ENCODE results near the gene TEX2.
"Not testable (repeated sequence)": the region's sequence is repeated elsewhere in the genome, so short reads cannot be mapped to it uniquely, and the experiment has no call there.

The TEX2 gene

DNA sequence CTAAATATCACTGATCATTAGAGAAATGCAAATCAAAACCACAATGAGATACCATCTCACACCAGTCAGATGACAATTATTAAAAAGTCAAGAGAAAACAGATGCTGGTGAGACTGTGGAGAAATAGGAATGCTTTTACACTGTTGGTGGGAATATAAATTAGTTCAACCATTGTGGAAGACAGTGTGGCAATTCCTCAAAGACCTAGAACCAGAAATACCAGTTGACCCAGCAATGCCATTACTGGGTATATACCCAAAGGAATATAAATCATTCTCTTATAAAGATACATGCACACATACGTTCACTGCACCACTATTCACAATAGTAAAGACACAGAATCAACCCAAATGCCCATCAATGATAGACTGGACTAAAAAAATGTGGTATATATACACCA lies 42.5 kb downstream of the TEX2 start:
- not testable (repeated sequence) for H3K4me3 Mint-ChIP-seq; ATAC-seq (ENCODE audit: low read depth); DNase-seq (ENCODE audit: low spot score in 2 of 2); H3K27ac Mint-ChIP-seq; H3K9me3 Mint-ChIP-seq; H3K36me3 Mint-ChIP-seq; H3K27me3 Mint-ChIP-seq
- peaks cover 20% of the 10 kb centered on the region for H3K4me1 Mint-ChIP-seq

DNA sequence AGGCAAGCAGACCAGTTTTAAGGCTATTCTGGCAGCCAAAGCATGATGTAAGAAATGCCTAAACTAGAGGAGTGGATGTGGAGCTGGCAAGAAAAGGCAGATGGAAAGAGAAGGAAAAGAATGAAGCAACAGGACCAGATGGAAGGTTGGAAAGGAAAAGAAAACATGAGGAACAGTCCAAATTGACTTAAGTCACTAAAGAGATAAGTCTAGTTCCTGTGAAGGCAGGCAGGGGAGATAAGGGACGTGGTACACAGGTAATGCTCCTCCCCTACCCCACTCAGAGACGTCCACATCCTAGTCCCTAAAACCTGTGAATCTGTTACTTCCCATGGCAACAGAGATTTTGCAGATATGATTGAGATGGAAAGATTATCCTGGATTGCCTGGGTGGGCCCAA lies 43.5 kb downstream of the TEX2 start:
- no peak overlapping the region for H3K27ac Mint-ChIP-seq
- peaks cover 1% of the 10 kb centered on the region for H3K9me3 Mint-ChIP-seq
- H3K27me3 Mint-ChIP-seq = no peaks in the 10 kb centered on the region
- H3K36me3 Mint-ChIP-seq = peaks cover 2% of the 10 kb centered on the region
- peaks cover 20% of the 10 kb centered on the region for H3K4me1 Mint-ChIP-seq
- ATAC-seq (ENCODE audit: low read depth) (no peak), DNase-seq (ENCODE audit: low spot score in 2 of 2) (no peak)
- no peak overlapping the region for H3K4me3 Mint-ChIP-seq

DNA sequence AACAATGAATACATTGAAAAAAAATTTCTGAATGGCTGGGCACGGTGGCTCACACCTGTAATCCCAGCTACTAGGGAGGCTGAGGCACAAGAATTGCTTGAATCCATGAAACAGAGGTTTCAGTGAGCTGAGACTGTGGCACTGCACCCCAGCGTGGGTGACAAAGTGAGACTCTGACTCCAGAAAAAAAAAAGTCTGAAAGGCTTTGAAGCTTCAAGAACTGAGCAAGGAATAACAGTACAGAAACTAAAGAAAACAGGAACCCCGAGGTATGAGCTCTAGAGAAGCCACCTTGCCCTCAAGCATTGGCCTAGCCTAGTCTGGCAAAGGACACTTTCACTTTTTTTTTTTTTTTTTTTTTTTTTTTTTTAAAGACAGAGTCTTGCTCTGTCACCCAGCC lies 45.0 kb downstream of the TEX2 start:
- DNase-seq (ENCODE audit: low spot score in 2 of 2) (peak; percentile 26 to 54), ATAC-seq (ENCODE audit: low read depth) (peak; percentile 98)
- peak overlapping the region; percentile 18 for H3K4me3 Mint-ChIP-seq
- peaks cover 1% of the 10 kb centered on the region for H3K9me3 Mint-ChIP-seq
- H3K27ac Mint-ChIP-seq = peak overlapping the region; percentile 62
- peaks cover 7% of the 10 kb centered on the region for H3K36me3 Mint-ChIP-seq
- no peaks in the 10 kb centered on the region for H3K27me3 Mint-ChIP-seq
- H3K4me1 Mint-ChIP-seq = peaks cover 20% of the 10 kb centered on the region

DNA sequence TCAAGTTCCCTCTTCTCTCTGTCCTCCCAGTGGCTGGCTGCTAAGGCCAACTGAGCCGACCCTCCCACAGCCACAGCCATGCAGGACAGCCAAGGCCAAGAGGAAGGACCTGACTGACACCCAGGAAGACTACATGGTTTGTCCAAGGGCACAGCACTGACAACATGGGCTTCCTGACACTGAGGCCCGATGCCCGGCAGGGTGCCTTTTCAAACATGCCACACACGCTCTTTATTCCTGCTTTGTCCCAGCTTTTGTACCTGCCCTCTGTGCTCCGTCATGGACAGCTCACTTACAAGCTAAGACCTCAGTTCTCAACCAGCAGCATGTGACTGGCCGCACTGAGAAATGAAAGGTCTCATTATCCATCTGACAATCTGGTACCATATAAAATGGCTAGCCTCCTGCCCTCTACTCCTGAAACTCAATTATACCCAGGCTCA lies 45.8 kb downstream of the TEX2 start:
- peaks cover 14% of the 10 kb centered on the region for H3K36me3 Mint-ChIP-seq
- peaks cover 20% of the 10 kb centered on the region for H3K4me1 Mint-ChIP-seq
- H3K27ac Mint-ChIP-seq = peak overlapping the region; percentile 62
- no peaks in the 10 kb centered on the region for H3K27me3 Mint-ChIP-seq
- DNase-seq (ENCODE audit: low spot score in 2 of 2) (no peak), ATAC-seq (ENCODE audit: low read depth) (no peak)
- peak overlapping the region; percentile 8 for H3K4me3 Mint-ChIP-seq
- H3K9me3 Mint-ChIP-seq = peaks cover 1% of the 10 kb centered on the region

DNA sequence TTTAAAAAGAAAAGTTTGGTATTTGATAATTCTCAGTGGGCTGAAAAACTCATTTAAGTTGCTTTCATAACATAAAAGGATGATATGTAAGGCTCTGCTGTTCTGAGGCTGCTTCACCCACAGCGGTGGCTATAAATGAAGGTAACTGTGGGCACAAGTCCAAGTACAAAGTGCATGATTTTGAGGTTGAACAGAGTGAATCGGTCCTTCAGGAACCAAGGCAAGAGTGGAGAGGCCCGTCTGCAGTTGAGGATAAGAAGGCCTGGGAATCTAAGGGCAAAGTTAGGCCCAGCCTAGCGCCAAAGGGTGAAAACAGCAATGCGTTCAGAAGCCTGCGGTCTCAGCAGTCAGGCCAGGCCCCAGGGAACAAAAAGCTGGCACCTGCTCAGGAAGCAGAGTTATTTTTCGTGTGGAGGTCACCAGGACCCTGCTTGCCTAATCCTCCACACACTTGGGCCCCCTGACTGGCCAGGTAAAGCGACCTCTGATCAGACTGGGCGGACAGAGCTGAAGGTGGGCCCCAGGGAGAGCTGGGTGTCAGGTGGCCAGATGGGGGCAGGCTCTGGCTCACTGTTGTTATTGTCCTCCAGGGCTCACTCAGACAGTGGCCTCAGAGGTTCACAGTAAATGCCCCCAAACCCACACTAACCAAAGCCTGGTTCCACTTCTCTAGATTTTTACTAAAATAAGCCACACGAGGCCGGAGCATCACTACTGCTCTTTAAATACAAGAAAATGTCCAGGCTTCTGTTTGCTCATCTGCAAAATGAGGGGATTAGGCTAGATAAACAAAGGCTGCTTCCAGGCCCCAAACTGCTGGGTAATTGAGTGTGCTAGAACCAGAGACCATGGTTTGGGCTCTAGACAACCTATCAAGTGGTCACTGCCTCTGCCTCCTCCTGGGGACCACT lies 46.5 kb downstream of the TEX2 start:
- Mint-ChIP-seq H3K9me3 (no peaks in the 10 kb centered on the region), H3K36me3 (peaks cover 16% of the 10 kb centered on the region), H3K27ac (peak overlapping the region; percentile 84), H3K4me3 (peak overlapping the region; percentile 49), H3K4me1 (peaks cover 20% of the 10 kb centered on the region), H3K27me3 (no peaks in the 10 kb centered on the region)
- DNase-seq (ENCODE audit: low spot score in 2 of 2) = no peak
- peak; percentile 41 for ATAC-seq (ENCODE audit: low read depth)

DNA sequence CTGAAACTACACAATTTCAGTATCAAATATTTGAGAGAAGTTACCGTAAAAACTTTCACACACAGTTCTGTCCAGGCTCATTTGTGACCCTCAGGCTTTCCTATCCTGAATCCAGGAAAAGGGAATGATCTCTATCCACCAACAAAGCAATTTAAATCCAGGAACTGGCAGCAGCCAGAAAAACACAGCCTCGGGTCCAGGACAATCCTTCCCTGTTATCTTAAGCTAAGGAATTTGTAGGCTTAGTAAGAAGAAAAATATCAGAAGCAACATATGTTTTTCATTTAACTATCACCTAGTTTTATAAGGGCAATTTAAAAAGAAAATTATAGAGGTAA lies 47.1 kb downstream of the TEX2 start:
- no peaks in the 10 kb centered on the region for H3K9me3 Mint-ChIP-seq
- no peaks in the 10 kb centered on the region for H3K27me3 Mint-ChIP-seq
- H3K36me3 Mint-ChIP-seq = peaks cover 16% of the 10 kb centered on the region
- H3K4me3 Mint-ChIP-seq = no peak overlapping the region
- ATAC-seq (ENCODE audit: low read depth) (no peak), DNase-seq (ENCODE audit: low spot score in 2 of 2) (no peak)
- H3K4me1 Mint-ChIP-seq = peaks cover 20% of the 10 kb centered on the region
- peak overlapping the region; percentile 84 for H3K27ac Mint-ChIP-seq

DNA sequence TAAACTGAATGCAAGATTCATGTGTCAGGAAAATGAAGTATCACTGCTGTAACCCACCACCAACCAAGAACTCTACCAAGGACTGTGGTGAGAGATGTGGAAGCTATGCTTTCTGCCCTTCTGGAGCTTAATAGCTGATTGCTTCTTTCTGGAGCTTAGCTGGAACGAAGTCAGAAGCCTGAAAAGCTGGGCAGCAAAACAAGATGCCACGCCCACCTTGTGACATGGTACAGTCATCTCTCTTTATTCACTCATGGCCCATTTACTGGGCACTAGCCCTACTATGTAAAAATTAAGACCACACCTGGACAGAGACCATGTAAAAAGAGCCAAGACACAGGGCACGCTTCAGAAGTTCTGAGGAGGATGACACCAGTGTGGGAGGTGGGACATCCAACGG lies 48.1 kb downstream of the TEX2 start:
- H3K4me3 Mint-ChIP-seq = no peak overlapping the region
- H3K36me3 Mint-ChIP-seq = peaks cover 16% of the 10 kb centered on the region
- H3K27ac Mint-ChIP-seq = no peak overlapping the region
- DNase-seq (ENCODE audit: low spot score in 2 of 2) (no peak), ATAC-seq (ENCODE audit: low read depth) (no peak)
- no peaks in the 10 kb centered on the region for H3K27me3 Mint-ChIP-seq
- H3K4me1 Mint-ChIP-seq = peaks cover 20% of the 10 kb centered on the region
- no peaks in the 10 kb centered on the region for H3K9me3 Mint-ChIP-seq

DNA sequence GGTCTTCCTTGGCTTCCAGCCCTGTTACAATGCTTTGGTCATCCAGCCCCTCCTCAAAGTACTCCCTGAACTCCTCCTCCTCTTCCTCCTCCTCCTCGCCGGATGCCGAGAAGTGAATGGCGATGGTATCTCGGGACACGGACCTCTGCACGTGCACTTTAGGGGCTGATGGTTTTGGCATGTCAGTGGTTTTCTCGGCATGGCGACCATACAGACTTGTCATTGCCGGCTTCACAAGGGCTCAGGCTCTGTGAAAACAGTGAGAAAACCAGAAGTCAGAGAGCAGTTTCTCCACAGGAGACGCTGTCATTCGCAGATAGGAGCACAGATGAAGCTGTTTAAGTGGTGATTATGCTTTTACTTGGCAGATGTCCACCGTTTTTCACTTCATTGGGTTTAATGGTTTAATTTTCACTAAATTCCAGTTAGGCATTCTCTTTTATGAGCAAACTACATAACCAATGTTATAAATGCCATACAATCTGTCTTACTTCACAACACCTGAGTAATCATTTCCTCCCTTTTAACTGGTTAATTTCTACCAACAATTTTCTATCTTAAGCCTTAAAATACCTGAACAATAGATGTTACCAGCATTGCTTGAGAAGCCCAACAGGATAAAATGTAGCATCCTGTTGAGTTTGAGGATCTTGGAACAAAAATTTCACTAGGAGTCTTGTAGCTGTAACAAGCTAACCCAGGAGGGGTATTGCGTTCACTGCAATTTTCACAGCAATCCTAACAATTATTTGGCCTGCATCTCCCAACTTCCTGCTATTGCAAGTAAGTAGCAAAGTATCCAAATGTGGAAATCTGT lies 48.9 kb downstream of the TEX2 start:
- H3K36me3 Mint-ChIP-seq = peaks cover 15% of the 10 kb centered on the region
- ATAC-seq (ENCODE audit: low read depth) (no peak), DNase-seq (ENCODE audit: low spot score in 2 of 2) (no peak)
- H3K9me3 Mint-ChIP-seq = no peaks in the 10 kb centered on the region
- H3K4me3 Mint-ChIP-seq = no peak overlapping the region
- H3K27ac Mint-ChIP-seq = no peak overlapping the region
- peaks cover 17% of the 10 kb centered on the region for H3K4me1 Mint-ChIP-seq
- H3K27me3 Mint-ChIP-seq = no peaks in the 10 kb centered on the region

DNA sequence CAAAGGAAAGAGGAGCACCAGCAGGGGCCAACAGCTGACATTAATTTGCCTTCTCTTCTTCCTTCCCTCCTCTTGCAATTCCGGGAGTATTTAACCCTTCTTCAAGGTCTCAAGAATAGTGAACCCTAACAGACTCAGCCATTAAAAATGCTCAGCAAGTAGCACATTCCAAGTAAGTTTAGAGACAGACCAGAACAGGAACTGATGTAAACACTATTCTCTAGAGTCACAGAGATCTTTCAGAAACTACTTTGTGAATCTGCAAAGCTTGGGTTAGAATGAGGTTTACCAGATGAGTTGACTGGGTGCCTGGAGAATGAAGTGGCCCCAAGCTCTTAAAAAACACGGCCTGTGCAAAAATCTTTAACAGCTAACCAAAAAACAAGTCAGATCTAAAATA lies 50.9 kb downstream of the TEX2 start:
- H3K27ac Mint-ChIP-seq = no peak overlapping the region
- peaks cover 15% of the 10 kb centered on the region for H3K36me3 Mint-ChIP-seq
- ATAC-seq (ENCODE audit: low read depth) = no peak
- H3K9me3 Mint-ChIP-seq = no peaks in the 10 kb centered on the region
- H3K4me3 Mint-ChIP-seq = no peak overlapping the region
- H3K27me3 Mint-ChIP-seq = no peaks in the 10 kb centered on the region
- DNase-seq (ENCODE audit: low spot score in 2 of 2) = no peak
- H3K4me1 Mint-ChIP-seq = peaks cover 10% of the 10 kb centered on the region

DNA sequence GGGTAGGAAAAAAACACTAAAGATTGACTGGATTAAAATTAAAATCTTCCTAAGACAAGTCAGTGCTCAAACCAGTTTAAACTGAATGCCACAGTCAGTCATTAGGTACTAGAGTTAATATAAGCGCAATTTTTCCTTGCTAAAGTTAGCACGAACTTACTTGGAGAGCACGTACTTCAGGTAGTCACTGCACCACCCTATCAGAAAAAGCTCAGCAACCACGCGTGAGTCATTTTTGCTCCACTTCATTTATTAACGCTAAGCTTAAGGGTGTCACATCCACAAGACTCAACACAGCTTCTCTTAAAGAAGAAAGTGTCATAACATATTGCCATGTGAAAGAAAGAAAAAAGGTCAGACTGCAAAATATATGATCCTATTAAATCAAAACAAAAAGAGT lies 53.1 kb downstream of the TEX2 start:
- H3K4me3 Mint-ChIP-seq = no peak overlapping the region
- ATAC-seq (ENCODE audit: low read depth) = no peak
- peaks cover 15% of the 10 kb centered on the region for H3K36me3 Mint-ChIP-seq
- DNase-seq (ENCODE audit: low spot score in 2 of 2) = no peak
- H3K9me3 Mint-ChIP-seq = no peaks in the 10 kb centered on the region
- H3K27ac Mint-ChIP-seq = no peak overlapping the region
- no peaks in the 10 kb centered on the region for H3K27me3 Mint-ChIP-seq
- H3K4me1 Mint-ChIP-seq = no peaks in the 10 kb centered on the region

DNA sequence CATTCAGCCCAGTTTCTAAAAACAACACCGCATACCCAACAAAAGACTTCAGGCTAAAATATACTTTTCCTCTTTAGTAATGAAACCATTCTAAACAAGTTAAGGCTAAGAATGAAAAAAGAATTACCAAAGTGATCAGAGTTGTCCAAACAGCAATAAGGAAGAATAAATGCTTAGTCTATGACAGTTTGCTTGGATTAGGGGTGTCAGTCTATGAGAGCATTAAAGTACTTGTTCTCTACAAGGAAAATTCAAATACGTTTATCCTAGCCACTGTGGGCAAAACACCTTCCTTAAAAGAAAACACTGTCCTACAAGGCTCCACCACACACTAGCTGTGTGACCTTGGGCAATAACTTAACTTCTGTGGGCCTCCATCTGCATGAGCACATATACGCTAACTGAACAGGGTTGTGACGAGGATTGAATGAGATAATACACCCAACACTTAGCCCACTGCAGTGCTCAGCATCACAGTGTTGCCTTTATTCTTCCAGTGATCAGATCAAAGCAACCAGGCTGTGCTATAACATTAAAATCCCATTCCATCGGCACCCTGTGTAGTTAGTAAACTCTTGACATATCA lies 53.6 kb downstream of the TEX2 start:
- ATAC-seq (ENCODE audit: low read depth) (no peak), DNase-seq (ENCODE audit: low spot score in 2 of 2) (no peak)
- Mint-ChIP-seq H3K9me3 (no peaks in the 10 kb centered on the region), H3K4me1 (no peaks in the 10 kb centered on the region), H3K4me3 (no peak overlapping the region), H3K36me3 (peaks cover 15% of the 10 kb centered on the region), H3K27me3 (no peaks in the 10 kb centered on the region), H3K27ac (no peak overlapping the region)

DNA sequence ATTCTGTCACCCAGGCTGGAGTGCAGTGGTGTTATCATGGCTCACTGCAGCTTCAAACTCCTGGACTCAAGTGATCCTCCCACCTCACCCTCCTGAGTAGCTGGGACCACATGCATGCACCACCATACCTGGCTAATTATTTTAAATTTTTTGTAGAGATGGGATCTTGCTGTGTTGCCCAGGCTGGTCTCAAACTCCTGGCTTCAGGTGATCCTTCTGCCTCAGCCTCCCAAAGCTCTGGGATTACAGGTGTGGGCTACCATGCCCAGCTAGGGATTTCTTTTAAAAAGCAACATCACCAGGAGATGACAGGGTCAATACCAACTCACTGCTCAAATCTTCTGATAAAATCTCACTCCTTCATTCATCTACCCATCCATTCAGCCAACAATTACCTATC lies 54.4 kb downstream of the TEX2 start:
- DNase-seq (ENCODE audit: low spot score in 2 of 2); ATAC-seq (ENCODE audit: low read depth); H3K27ac Mint-ChIP-seq; H3K4me1 Mint-ChIP-seq; H3K27me3 Mint-ChIP-seq; H3K9me3 Mint-ChIP-seq; H3K4me3 Mint-ChIP-seq: not testable (repeated sequence)
- H3K36me3 Mint-ChIP-seq = peaks cover 15% of the 10 kb centered on the region

DNA sequence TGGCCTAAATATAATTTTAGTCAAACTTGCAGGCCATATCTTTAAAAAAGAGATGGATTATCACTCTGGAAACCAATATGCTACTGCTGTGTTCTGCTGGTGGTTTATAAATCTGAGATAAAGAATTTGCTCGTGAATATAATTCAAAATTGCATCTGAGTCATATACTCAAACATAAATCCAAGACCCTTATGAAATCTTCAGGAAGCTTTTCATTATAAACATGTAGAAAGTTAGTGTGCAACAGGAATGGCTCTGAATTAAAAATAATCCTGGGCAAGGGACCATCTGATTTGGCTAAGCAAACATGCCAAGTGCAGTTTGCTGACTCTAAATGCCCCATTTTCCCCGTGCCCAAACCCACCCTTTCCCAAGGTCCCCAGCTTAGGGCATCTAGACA lies 57.3 kb downstream of the TEX2 start:
- H3K27me3 Mint-ChIP-seq = no peaks in the 10 kb centered on the region
- H3K27ac Mint-ChIP-seq = no peak overlapping the region
- no peak overlapping the region for H3K4me3 Mint-ChIP-seq
- peaks cover 4% of the 10 kb centered on the region for H3K4me1 Mint-ChIP-seq
- no peaks in the 10 kb centered on the region for H3K9me3 Mint-ChIP-seq
- no peaks in the 10 kb centered on the region for H3K36me3 Mint-ChIP-seq
- ATAC-seq (ENCODE audit: low read depth) (no peak), DNase-seq (ENCODE audit: low spot score in 2 of 2) (no peak)

DNA sequence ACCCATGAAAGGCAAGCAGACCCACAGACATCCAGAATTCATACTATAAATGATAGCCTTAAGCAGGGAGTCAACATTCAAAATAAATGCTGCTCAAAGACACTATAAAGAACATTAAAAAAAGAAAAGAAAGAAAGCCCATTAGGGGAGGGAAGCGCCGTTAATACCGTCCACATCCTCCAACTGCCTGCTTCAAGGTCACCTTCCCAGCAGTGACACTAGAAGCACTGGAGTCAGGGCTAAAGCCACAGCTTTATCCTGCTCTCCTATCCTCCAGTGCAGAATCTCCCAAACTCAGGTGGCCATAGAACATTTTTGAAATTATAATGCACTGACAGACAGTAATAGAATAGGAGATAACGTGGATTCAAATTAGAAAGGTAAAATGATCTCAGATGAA lies 59.4 kb downstream of the TEX2 start:
- DNase-seq (ENCODE audit: low spot score in 2 of 2) (no peak), ATAC-seq (ENCODE audit: low read depth) (no peak)
- peaks cover 5% of the 10 kb centered on the region for H3K4me1 Mint-ChIP-seq
- H3K4me3 Mint-ChIP-seq = no peak overlapping the region
- H3K9me3 Mint-ChIP-seq = no peaks in the 10 kb centered on the region
- H3K27ac Mint-ChIP-seq = no peak overlapping the region
- no peaks in the 10 kb centered on the region for H3K36me3 Mint-ChIP-seq
- H3K27me3 Mint-ChIP-seq = no peaks in the 10 kb centered on the region

Measured in memory B cell (primary cell).